GM10266 (cell line): ENCODE results near the gene CLEC18A.

Source experiments
- DNase-seq: peaks from one replicate; pipeline ENCODE4 v3.0.0; 2012; ENCODE audit errors: extremely low spot score
- TF ChIP-seq, protein P1 (sequence below): IDR thresholded peaks from 2 replicates; pipeline ENCODE4 v1.5.1; 2012; ENCODE audit warnings: mild to moderate bottlenecking, low read depth; ENCODE audit not compliant: control insufficient read depth, insufficient read depth; ENCODE audit errors: missing control alignments

Gene CLEC18A

DNA sequence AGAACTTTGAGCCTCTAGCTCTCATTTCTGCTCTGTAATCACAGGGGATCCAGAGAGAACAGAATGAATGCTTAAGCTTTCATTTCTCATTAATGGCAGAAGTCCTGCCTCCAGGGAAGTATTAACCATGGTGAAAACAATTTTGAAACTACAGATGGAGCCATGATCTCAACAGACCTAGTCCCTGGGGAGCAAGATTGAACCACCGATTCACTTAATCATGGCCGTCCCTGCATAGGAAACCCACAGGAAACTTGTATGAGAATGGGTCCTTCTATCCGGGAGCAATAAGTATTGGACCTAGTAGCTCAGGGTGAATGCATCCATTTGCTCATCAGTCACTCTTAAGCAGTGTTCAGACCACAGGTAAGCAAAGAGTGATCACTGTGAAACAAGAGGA, 40.2 kb upstream of the CLEC18A start:
- DNase-seq, result no peak
- TF ChIP-seq, protein P1, sequence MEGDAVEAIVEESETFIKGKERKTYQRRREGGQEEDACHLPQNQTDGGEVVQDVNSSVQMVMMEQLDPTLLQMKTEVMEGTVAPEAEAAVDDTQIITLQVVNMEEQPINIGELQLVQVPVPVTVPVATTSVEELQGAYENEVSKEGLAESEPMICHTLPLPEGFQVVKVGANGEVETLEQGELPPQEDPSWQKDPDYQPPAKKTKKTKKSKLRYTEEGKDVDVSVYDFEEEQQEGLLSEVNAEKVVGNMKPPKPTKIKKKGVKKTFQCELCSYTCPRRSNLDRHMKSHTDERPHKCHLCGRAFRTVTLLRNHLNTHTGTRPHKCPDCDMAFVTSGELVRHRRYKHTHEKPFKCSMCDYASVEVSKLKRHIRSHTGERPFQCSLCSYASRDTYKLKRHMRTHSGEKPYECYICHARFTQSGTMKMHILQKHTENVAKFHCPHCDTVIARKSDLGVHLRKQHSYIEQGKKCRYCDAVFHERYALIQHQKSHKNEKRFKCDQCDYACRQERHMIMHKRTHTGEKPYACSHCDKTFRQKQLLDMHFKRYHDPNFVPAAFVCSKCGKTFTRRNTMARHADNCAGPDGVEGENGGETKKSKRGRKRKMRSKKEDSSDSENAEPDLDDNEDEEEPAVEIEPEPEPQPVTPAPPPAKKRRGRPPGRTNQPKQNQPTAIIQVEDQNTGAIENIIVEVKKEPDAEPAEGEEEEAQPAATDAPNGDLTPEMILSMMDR, result no peak

DNA sequence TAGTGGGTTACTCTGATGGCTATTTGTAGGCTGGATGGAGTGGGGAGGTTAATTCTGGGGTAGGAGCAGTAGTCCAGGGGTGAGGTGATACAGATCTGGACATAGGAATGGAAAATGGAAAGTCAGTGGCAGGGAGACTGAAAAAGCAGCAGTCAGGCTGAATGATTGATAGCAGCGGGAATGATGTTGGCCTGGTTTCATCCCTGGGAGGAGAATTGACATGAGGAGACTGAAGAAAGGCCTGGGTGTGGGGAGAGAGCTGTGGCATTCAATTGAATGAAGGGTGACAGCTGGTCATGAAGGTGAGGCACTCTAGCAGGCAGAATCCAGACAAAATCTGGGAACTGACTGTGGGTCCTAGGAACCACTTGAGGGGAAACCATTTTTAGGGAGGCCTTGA, 34.7 kb upstream of the CLEC18A start:
- TF ChIP-seq, protein P1, result no peak
- DNase-seq, result no peak

DNA sequence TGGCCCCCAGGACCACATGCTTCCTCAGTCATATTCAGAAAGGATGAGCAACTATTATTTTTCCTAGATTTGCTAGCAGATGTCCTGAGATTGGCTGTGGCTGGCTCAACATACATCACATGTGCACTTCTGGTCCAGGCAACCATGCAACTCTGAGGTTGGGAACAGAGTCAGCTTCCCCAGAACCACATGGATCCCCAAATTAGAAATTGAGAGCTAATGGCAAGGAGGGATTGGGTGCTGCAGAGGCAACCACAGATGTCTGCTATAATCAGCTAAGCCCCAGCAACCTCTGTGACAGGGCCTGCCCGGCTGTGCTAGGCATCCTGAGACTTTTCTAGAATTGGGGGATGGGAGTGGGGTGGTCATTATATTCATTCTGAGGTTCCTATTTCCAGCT, 33.8 kb upstream of the CLEC18A start:
- TF ChIP-seq, protein P1, result no peak
- DNase-seq, result no peak

DNA sequence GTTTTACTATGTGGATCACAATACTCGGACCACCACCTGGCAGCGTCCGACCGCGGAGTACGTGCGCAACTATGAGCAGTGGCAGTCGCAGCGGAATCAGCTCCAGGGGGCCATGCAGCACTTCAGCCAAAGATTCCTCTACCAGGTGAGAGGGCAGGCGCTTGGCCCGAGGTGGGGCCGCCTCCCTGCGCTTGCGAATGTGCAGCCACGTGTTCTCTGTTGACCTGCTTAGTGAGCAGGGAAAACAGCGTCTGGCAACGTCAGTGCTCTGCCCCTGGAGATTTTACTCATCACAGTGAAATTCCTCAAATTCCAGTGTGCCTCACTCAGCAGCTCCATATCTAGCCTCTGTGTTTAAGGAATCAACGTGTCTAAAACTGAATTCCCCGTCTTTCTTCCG, 33.4 kb upstream of the CLEC18A start:
- no peak for DNase-seq
- TF ChIP-seq, protein P1, result no peak

DNA sequence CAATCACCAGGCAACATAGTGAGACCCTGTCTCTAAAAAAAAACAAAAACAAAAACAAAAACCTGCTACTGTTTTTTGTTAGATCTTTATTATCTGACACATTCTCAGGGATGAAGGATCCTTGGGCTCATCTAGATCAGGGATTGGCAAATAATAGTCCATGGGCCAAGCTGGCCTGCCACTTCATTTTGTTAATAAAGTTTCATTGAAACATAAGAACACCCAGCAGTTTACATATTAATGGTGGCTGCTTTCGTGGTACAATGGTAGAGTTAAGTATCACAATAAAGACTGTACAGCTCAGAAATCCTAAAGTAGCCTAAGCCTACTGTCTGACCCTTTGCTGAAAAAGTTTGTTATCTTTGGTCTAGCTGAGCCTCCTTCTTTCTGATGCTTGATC, 32.9 kb upstream of the CLEC18A start:
- DNase-seq, result no peak
- TF ChIP-seq, protein P1, result no peak

DNA sequence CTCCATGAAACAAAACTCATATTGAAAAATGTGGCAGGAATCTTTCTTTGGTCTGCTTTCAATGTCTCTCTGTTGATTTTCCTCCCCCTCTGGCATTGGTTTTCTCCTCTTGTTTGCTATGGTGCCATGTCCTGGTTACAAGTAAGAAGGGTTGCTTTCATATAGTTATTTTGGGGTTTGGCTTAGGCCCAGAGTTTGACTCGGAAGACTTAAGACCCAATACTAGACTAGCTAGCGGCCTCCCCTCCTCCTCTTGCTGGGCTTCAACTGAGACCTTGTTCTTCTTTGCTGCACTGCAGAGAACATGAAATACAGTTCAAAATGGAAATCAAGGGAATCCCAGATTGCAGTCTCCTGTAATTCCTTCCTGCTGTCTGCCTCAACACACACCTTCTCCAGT, 30.0 kb upstream of the CLEC18A start:
- TF ChIP-seq, protein P1, result no peak
- DNase-seq, result no peak

DNA sequence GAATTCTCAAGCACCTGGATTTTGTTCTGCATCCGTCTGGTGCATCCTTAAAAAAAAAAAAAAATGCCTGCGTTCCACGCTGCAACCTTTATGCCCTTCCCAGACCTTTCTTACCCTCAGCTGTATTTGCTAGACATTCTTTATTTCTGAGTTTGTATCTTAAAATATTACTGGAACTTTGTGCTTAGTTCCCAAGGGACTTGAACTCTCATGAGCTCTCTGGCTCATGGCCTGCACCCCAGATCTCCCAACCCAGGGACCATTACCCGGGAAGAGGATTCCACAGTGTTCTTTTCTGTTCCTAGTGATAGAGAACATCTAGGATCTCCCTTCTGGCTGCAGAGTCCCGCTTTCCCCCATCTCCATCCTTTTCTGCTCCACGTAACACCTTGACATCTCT, 28.9 kb upstream of the CLEC18A start:
- DNase-seq, result no peak
- TF ChIP-seq, protein P1, result no peak
